Astrocyte (in vitro differentiated cells and primary cell): Measurements from ENCODE around the gene UGGT2. TPM values are rescaled to one million over a fixed set of nuclear protein-coding genes. Genes with fewer than 3 reads are reported as not detected.

Source experiments
- DNase-seq: peaks from one replicate; pipeline ENCODE4 v3.0.0-alpha.2; 2010; ENCODE audit warnings: low read depth
- FAIRE-seq: peaks from 2 replicates; lab custom pipeline; 2011; peaks lifted over from hg19 to GRCh38; lab: Jason Lieb, UNC
- H2AFZ ChIP-seq: 2 replicates; pipeline ENCODE4 v1.6.0; 2012; ENCODE audit warnings: low read depth, low read length, inconsistent platforms
- H3K27ac ChIP-seq: 2 replicates; pipeline ENCODE4 v1.5.1; 2011; ENCODE audit warnings: low read depth, low read length, inconsistent platforms
- H3K27me3 ChIP-seq: 2 replicates; pipeline ENCODE4 v1.6.0; 2011; ENCODE audit warnings: low read length, inconsistent platforms; ENCODE audit not compliant: insufficient read depth
- H3K36me3 ChIP-seq: 2 replicates; pipeline ENCODE4 v1.5.1; 2011; ENCODE audit warnings: low read length, inconsistent platforms; ENCODE audit not compliant: insufficient read depth
- H3K4me1 ChIP-seq: 2 replicates; pipeline ENCODE4 v1.5.1; 2011; ENCODE audit warnings: low read length, inconsistent platforms; ENCODE audit not compliant: insufficient read depth
- H3K4me2 ChIP-seq: 2 replicates; pipeline ENCODE4 v1.6.0; 2012; ENCODE audit warnings: low read length, inconsistent platforms
- H3K4me3 ChIP-seq: 2 replicates; pipeline ENCODE4 v1.5.1; 2011; ENCODE audit warnings: low read depth, mild to moderate bottlenecking, low read length, inconsistent platforms; ENCODE audit not compliant: insufficient read depth
- H3K79me2 ChIP-seq: 2 replicates; pipeline ENCODE4 v1.6.0; 2012; ENCODE audit warnings: mild to moderate bottlenecking, low read length, inconsistent platforms; ENCODE audit not compliant: insufficient read depth
- H3K9ac ChIP-seq: 2 replicates; pipeline ENCODE4 v1.6.0; 2012; ENCODE audit warnings: mild to moderate bottlenecking, low read length, inconsistent platforms
- H3K9me3 ChIP-seq: 2 replicates; pipeline ENCODE4 v1.5.1; 2012; ENCODE audit warnings: low read depth, mild to moderate bottlenecking, low read length, inconsistent platforms; ENCODE audit not compliant: insufficient read depth
- H4K20me1 ChIP-seq: 2 replicates; pipeline ENCODE4 v1.6.0; 2012; ENCODE audit warnings: low read length, inconsistent platforms; ENCODE audit not compliant: insufficient read depth
- H3K27ac Mint-ChIP-seq: one replicate; pipeline ENCODE4 v1.8.0; 2021; ENCODE audit warnings: mild to moderate bottlenecking, mixed read lengths; ENCODE audit not compliant: unreplicated experiment
- H3K27me3 Mint-ChIP-seq: one replicate; pipeline ENCODE4 v1.8.0; 2021; ENCODE audit warnings: low read depth, mixed read lengths; ENCODE audit not compliant: unreplicated experiment
- H3K36me3 Mint-ChIP-seq: one replicate; pipeline ENCODE4 v1.8.0; 2021; ENCODE audit warnings: low read depth, mixed read lengths; ENCODE audit not compliant: unreplicated experiment
- H3K4me1 Mint-ChIP-seq: one replicate; pipeline ENCODE4 v1.8.0; 2021; ENCODE audit warnings: low read depth, mixed read lengths; ENCODE audit not compliant: unreplicated experiment
- H3K4me3 Mint-ChIP-seq: one replicate; pipeline ENCODE4 v1.8.0; 2021; ENCODE audit warnings: mild to moderate bottlenecking, moderate library complexity, mixed read lengths; ENCODE audit not compliant: unreplicated experiment
- H3K9me3 Mint-ChIP-seq: one replicate; pipeline ENCODE4 v1.8.0; 2021; ENCODE audit warnings: mild to moderate bottlenecking, mixed read lengths; ENCODE audit not compliant: unreplicated experiment
- EZH2 ChIP-seq: IDR thresholded peaks from 2 replicates; pipeline ENCODE4 v1.6.1; 2012; ENCODE audit warnings: mild to moderate bottlenecking, low read length, inconsistent platforms; ENCODE audit not compliant: insufficient read depth
- total RNA-seq: library from RNA; stranded (reverse); gene quantifications from 2 replicates; pipeline ENCODE4 v1.2.1, GENCODE V29; 2021
- TF ChIP-seq, protein P1 (sequence below): IDR thresholded peaks from 2 replicates; pipeline ENCODE4 v1.5.1; 2011; ENCODE audit warnings: low read depth, mild to moderate bottlenecking, inconsistent platforms, low read length, moderate library complexity; ENCODE audit not compliant: insufficient read depth

UGGT2 gene
- total RNA-seq, 1 donor from 2014 or later: 36.2 TPM

DNA sequence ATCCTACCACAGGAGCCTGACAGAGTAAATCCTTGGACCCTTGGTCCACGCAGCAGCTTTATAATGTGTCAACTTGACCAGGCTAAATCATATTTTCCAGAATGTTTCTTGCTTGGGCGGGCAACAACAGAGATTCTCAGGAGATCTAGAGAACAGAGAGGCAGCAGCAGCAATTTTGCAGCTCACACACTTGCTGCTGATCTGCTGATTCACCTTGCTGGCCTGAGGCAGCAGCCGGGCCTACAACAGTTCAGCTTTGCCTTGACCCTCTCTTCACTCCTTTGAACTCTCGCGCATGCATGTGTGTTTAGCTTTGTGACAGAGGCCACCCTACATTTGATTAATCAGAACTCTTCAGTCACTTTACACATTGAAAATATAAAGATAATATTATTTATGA, 159.3 kb downstream of the UGGT2 start:
- Histone ChIP-seq H3K27me3 (no peaks in the 10 kb centered on the region), H3K9ac (no peak overlapping the region), H3K36me3 (peaks cover 3% of the 10 kb centered on the region), H3K9me3 (no peaks in the 10 kb centered on the region), H2AFZ (no peak overlapping the region), H3K4me1 (no peaks in the 10 kb centered on the region), H4K20me1 (no peaks in the 10 kb centered on the region), H3K79me2 (no peaks in the 10 kb centered on the region), H3K4me3 (no peak overlapping the region), H3K4me2 (no peak overlapping the region), H3K27ac (no peak overlapping the region)
- H3K27ac Mint-ChIP-seq: peak overlapping the region; percentile 90
- FAIRE-seq (no peak), DNase-seq (no peak)
- no peak overlapping the region for H3K4me3 Mint-ChIP-seq
- H3K36me3 Mint-ChIP-seq: peaks cover 3% of the 10 kb centered on the region
- H3K9me3 Mint-ChIP-seq: no peaks in the 10 kb centered on the region
- H3K4me1 Mint-ChIP-seq: peaks cover 32% of the 10 kb centered on the region
- no peaks in the 10 kb centered on the region for H3K27me3 Mint-ChIP-seq
- TF ChIP-seq, protein P1, sequence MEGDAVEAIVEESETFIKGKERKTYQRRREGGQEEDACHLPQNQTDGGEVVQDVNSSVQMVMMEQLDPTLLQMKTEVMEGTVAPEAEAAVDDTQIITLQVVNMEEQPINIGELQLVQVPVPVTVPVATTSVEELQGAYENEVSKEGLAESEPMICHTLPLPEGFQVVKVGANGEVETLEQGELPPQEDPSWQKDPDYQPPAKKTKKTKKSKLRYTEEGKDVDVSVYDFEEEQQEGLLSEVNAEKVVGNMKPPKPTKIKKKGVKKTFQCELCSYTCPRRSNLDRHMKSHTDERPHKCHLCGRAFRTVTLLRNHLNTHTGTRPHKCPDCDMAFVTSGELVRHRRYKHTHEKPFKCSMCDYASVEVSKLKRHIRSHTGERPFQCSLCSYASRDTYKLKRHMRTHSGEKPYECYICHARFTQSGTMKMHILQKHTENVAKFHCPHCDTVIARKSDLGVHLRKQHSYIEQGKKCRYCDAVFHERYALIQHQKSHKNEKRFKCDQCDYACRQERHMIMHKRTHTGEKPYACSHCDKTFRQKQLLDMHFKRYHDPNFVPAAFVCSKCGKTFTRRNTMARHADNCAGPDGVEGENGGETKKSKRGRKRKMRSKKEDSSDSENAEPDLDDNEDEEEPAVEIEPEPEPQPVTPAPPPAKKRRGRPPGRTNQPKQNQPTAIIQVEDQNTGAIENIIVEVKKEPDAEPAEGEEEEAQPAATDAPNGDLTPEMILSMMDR: no peak
- TF ChIP-seq EZH2: no peak

DNA sequence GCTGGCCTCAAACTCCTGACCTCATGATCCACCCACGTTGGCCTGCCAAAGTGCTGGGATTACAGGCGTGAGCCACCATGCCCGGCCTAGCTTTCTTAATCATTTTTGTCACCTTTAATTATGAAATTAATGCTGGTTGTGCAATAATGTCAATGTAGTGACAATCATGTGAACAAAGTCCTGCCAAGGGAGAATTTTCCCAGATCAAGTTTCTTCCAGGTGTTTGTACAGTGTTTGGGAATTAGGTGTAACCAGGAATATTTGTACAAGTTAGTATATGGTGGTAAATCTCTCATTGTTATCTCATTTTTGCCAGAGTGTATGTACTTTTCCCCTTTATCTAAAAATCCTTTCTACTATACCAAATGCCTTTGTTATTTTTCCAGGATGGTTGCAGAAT, 171.1 kb downstream of the UGGT2 start:
- Histone ChIP-seq H2AFZ (no peak overlapping the region), H3K4me2 (no peak overlapping the region), H3K9me3 (no peaks in the 10 kb centered on the region), H3K27me3 (no peaks in the 10 kb centered on the region), H3K4me3 (no peak overlapping the region), H3K4me1 (no peaks in the 10 kb centered on the region), H3K9ac (no peak overlapping the region), H3K36me3 (peaks cover 7% of the 10 kb centered on the region), H4K20me1 (no peaks in the 10 kb centered on the region), H3K27ac (no peak overlapping the region), H3K79me2 (no peaks in the 10 kb centered on the region)
- TF ChIP-seq, protein P1: no peak
- no peak for TF ChIP-seq EZH2
- Mint-ChIP-seq H3K27me3 (no peaks in the 10 kb centered on the region), H3K36me3 (peaks cover 8% of the 10 kb centered on the region), H3K4me1 (no peaks in the 10 kb centered on the region), H3K27ac (no peak overlapping the region), H3K9me3 (no peaks in the 10 kb centered on the region), H3K4me3 (no peak overlapping the region)
- FAIRE-seq: no peak
- DNase-seq: no peak

DNA sequence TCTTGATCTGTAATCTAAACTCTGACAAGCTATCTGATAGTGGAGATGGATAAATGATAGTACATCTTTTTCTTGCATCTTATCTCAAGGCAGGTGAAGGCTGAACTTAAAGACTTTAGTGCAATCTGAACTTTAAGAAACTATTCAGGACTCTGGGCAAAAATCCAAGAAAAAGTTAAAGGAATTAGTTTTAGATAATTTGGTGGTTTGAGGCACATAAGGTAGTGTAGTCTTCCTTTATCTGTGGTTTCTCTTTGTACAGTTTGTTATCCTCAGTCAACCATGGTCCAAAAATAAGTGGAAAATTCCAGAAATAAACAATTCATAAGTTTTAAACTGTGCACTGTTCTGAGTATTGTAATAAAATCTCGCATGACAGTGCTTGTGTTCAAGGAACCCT, 172.9 kb downstream of the UGGT2 start:
- Mint-ChIP-seq H3K27me3 (no peaks in the 10 kb centered on the region), H3K27ac (no peak overlapping the region), H3K9me3 (peaks cover 1% of the 10 kb centered on the region), H3K4me3 (no peak overlapping the region), H3K36me3 (peaks cover 8% of the 10 kb centered on the region), H3K4me1 (no peaks in the 10 kb centered on the region)
- Histone ChIP-seq H3K36me3 (peaks cover 6% of the 10 kb centered on the region), H3K9ac (no peak overlapping the region), H3K79me2 (no peaks in the 10 kb centered on the region), H3K4me3 (no peak overlapping the region), H2AFZ (no peak overlapping the region), H3K9me3 (no peaks in the 10 kb centered on the region), H4K20me1 (no peaks in the 10 kb centered on the region), H3K4me1 (no peaks in the 10 kb centered on the region), H3K27ac (no peak overlapping the region), H3K27me3 (no peaks in the 10 kb centered on the region), H3K4me2 (no peak overlapping the region)
- DNase-seq: peak; percentile 42
- TF ChIP-seq, protein P1: no peak
- no peak for TF ChIP-seq EZH2
- no peak for FAIRE-seq
